Measurements from ENCODE around the gene MOV10L1. TPM values are rescaled to one million over a fixed set of nuclear protein-coding genes. Genes with fewer than 3 reads are reported as not detected.

The MOV10L1 gene
- total and polyA plus RNA-seq, 4 donors = 0.27 to 11.9 (median 0.43) TPM

DNA sequence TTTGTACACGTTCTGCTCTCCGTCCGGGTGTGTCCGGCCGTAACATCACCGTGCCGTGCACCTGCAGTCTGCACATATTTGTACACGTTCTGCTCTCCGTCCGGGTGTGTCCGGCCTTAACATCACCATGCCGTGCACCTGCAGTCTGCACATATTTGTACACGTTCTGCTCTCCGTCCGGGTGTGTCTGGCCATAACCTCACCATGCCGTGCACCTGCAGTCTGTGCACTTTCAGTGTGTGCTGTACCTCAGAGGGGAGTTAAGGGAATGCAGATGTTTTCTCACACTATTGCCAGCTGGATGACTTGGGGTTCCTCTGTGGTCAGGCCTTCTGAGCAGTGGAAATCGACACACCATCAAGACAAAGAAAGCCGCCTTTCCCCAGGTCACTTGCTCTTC lies 35.9 kb upstream of the MOV10L1 start:
- ATAC-seq (ENCODE audit: insufficient read depth, low FRiP score) = no peak
- no peaks in the 10 kb centered on the region for H3K36me3 ChIP-seq (ENCODE audit: control insufficient read depth in 4 of 4, insufficient read depth in 4 of 4, low read length in 4 of 4)
- DNase-seq = no peak
- no peaks in the 10 kb centered on the region for H3K27me3 ChIP-seq (ENCODE audit: control insufficient read depth in 3 of 3, insufficient read depth in 3 of 3, low read length in 2 of 3)
- H3K9ac ChIP-seq (ENCODE audit: insufficient read depth in 1 of 2, low read length in 2 of 2) = no peak overlapping the region
- TF ChIP-seq, protein P1, sequence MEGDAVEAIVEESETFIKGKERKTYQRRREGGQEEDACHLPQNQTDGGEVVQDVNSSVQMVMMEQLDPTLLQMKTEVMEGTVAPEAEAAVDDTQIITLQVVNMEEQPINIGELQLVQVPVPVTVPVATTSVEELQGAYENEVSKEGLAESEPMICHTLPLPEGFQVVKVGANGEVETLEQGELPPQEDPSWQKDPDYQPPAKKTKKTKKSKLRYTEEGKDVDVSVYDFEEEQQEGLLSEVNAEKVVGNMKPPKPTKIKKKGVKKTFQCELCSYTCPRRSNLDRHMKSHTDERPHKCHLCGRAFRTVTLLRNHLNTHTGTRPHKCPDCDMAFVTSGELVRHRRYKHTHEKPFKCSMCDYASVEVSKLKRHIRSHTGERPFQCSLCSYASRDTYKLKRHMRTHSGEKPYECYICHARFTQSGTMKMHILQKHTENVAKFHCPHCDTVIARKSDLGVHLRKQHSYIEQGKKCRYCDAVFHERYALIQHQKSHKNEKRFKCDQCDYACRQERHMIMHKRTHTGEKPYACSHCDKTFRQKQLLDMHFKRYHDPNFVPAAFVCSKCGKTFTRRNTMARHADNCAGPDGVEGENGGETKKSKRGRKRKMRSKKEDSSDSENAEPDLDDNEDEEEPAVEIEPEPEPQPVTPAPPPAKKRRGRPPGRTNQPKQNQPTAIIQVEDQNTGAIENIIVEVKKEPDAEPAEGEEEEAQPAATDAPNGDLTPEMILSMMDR (IDR thresholded peaks at IDR 0.05; ENCODE audit: control extremely low read depth, extremely low read depth) = no peak
- 95% methylated on average over 18 of the region's 18 CpGs for WGBS, 2 donors
- peaks cover 0 to 4% (median 0%) of the 10 kb centered on the region in 5 donors for H3K4me1 ChIP-seq (ENCODE audit: control insufficient read depth in 5 of 5, insufficient read depth in 5 of 5, low read length in 5 of 5)
- H3K9me3 ChIP-seq (ENCODE audit: control insufficient read depth in 4 of 4, insufficient read depth in 3 of 4, low read length in 3 of 4) = peaks cover 0 to 12% (median 0%) of the 10 kb centered on the region in 4 donors
- no peak overlapping the region for H3K27ac ChIP-seq (ENCODE audit: low read depth in 1 of 2, low read length in 1 of 2)
- no peak overlapping the region for H3K4me3 ChIP-seq

GRCh38 chr22:50056214-50056972 lies 33.4 kb upstream of the MOV10L1 start:
- TF ChIP-seq, protein P1 (IDR thresholded peaks at IDR 0.05; ENCODE audit: control extremely low read depth, extremely low read depth) = no peak
- DNase-seq = no peak

GRCh38 chr22:50057278-50058060 lies 32.3 kb upstream of the MOV10L1 start:
- peaks cover 0 to 12% (median 0%) of the 10 kb centered on the region in 4 donors for H3K9me3 ChIP-seq (ENCODE audit: control insufficient read depth in 4 of 4, insufficient read depth in 3 of 4, low read length in 3 of 4)
- H3K4me3 ChIP-seq = no peak overlapping the region
- H3K9ac ChIP-seq (ENCODE audit: insufficient read depth in 1 of 2, low read length in 2 of 2) = no peak overlapping the region
- no peak overlapping the region for H3K27ac ChIP-seq (ENCODE audit: low read depth in 1 of 2, low read length in 1 of 2)
- peaks cover 2 to 15% (median 4%) of the 10 kb centered on the region in 5 donors for H3K4me1 ChIP-seq (ENCODE audit: control insufficient read depth in 5 of 5, insufficient read depth in 5 of 5, low read length in 5 of 5)
- ATAC-seq (ENCODE audit: insufficient read depth, low FRiP score) = no peak
- no peaks in the 10 kb centered on the region for H3K36me3 ChIP-seq (ENCODE audit: control insufficient read depth in 4 of 4, insufficient read depth in 4 of 4, low read length in 4 of 4)
- peak in 1 of 3 donors; percentile 27 for DNase-seq
- TF ChIP-seq, protein P1 (IDR thresholded peaks at IDR 0.05; ENCODE audit: control extremely low read depth, extremely low read depth) = no peak
- H3K27me3 ChIP-seq (ENCODE audit: control insufficient read depth in 3 of 3, insufficient read depth in 3 of 3, low read length in 2 of 3) = no peaks in the 10 kb centered on the region
- WGBS, 2 donors = 88 to 93% methylated on average over 14 of the region's 14 CpGs

More at GRCh38 chr22:50056214-50056972, 33.4 kb upstream of the MOV10L1 start:
- H3K4me1 ChIP-seq (ENCODE audit: control insufficient read depth in 5 of 5, insufficient read depth in 5 of 5, low read length in 5 of 5) = peaks cover 2 to 14% (median 4%) of the 10 kb centered on the region in 5 donors
- peaks cover 0 to 12% (median 0%) of the 10 kb centered on the region in 4 donors for H3K9me3 ChIP-seq (ENCODE audit: control insufficient read depth in 4 of 4, insufficient read depth in 3 of 4, low read length in 3 of 4)
- no peak overlapping the region for H3K4me3 ChIP-seq
- no peaks in the 10 kb centered on the region for H3K27me3 ChIP-seq (ENCODE audit: control insufficient read depth in 3 of 3, insufficient read depth in 3 of 3, low read length in 2 of 3)
- no peaks in the 10 kb centered on the region for H3K36me3 ChIP-seq (ENCODE audit: control insufficient read depth in 4 of 4, insufficient read depth in 4 of 4, low read length in 4 of 4)
- 71 to 73% methylated on average over 33 to 34 of the region's 34 CpGs for WGBS, 2 donors
- H3K9ac ChIP-seq (ENCODE audit: insufficient read depth in 1 of 2, low read length in 2 of 2) = no peak overlapping the region
- H3K27ac ChIP-seq (ENCODE audit: low read depth in 1 of 2, low read length in 1 of 2) = no peak overlapping the region
- no peak for ATAC-seq (ENCODE audit: insufficient read depth, low FRiP score)
